ENCODE results near the gene EPHA3. TPM values are rescaled to one million over a fixed set of nuclear protein-coding genes. Genes with fewer than 3 reads are reported as not detected.
"Not testable (repeated sequence)": the region's sequence is repeated elsewhere in the genome, so short reads cannot be mapped to it uniquely, and the experiment has no call there.

Gene EPHA3
- total RNA-seq, 1 donor from 2014 or later: 349 TPM

GRCh38 chr3:89287902-89288508 lies 180.6 kb downstream of the EPHA3 start:
- DNase-seq: no peak

- DNase-seq: no peak
Observed at GRCh38 chr3:89289574-89290190, 182.3 kb downstream of the EPHA3 start.

GRCh38 chr3:89297199-89297598 lies 189.8 kb downstream of the EPHA3 start:
- no peak for DNase-seq

GRCh38 chr3:89300526-89300925 lies 193.1 kb downstream of the EPHA3 start:
- DNase-seq: no peak

- DNase-seq: no peak
Observed at GRCh38 chr3:89300981-89301380, 193.6 kb downstream of the EPHA3 start.

GRCh38 chr3:89303701-89304100 lies 196.3 kb downstream of the EPHA3 start:
- DNase-seq: no peak

- DNase-seq: no peak
Observed at GRCh38 chr3:89306540-89306939, 199.1 kb downstream of the EPHA3 start.

- no peak for DNase-seq
Observed at GRCh38 chr3:89311581-89311980, 204.2 kb downstream of the EPHA3 start.

- DNase-seq: no peak
Observed at GRCh38 chr3:89312141-89312540, 204.7 kb downstream of the EPHA3 start.

- no peak for DNase-seq
Observed at GRCh38 chr3:89314454-89315098, 207.2 kb downstream of the EPHA3 start.

- no peak for DNase-seq
Observed at GRCh38 chr3:89315750-89316470, 208.5 kb downstream of the EPHA3 start.

GRCh38 chr3:89320186-89320585 lies 212.8 kb downstream of the EPHA3 start:
- DNase-seq: no peak

GRCh38 chr3:89326997-89327396 lies 219.6 kb downstream of the EPHA3 start:
- no peak for DNase-seq

GRCh38 chr3:89332386-89332785 lies 225.0 kb downstream of the EPHA3 start:
- DNase-seq: no peak

- no peak for DNase-seq
Observed at GRCh38 chr3:89332793-89333192, 225.4 kb downstream of the EPHA3 start.

- no peak for DNase-seq
Observed at GRCh38 chr3:89335693-89336092, 228.3 kb downstream of the EPHA3 start.

- no peak for DNase-seq
Observed at GRCh38 chr3:89340408-89340807, 233.0 kb downstream of the EPHA3 start.

- DNase-seq: no peak
Observed at GRCh38 chr3:89344076-89344475, 236.7 kb downstream of the EPHA3 start.

- not testable (repeated sequence) for DNase-seq
Observed at GRCh38 chr3:89350935-89351334, 243.5 kb downstream of the EPHA3 start.

- no peak for DNase-seq
Observed at GRCh38 chr3:89353465-89353864, 246.0 kb downstream of the EPHA3 start.

GRCh38 chr3:89358281-89358680 lies 250.9 kb downstream of the EPHA3 start:
- no peak for DNase-seq

GRCh38 chr3:89360156-89360555 lies 252.7 kb downstream of the EPHA3 start:
- no peak for DNase-seq

GRCh38 chr3:89362496-89362895 lies 255.1 kb downstream of the EPHA3 start:
- no peak for DNase-seq

Measured in occipital lobe (tissue), 2 donors.